ENCODE measurements around the gene APBB2. TPM values are rescaled to one million over a fixed set of nuclear protein-coding genes. Genes with fewer than 3 reads are reported as not detected.

The APBB2 gene
- total RNA-seq, 3 donors from 2014 or later (not counting 1 experiment from before 2014, with no cell fraction given) = 0.38 to 0.48 TPM; not detected in 1

GRCh38 chr4:40952672-40953071 lies 261.7 kb downstream of the APBB2 start:
- no peak for TF ChIP-seq CTCF (IDR thresholded peaks at IDR 0.05)

DNA sequence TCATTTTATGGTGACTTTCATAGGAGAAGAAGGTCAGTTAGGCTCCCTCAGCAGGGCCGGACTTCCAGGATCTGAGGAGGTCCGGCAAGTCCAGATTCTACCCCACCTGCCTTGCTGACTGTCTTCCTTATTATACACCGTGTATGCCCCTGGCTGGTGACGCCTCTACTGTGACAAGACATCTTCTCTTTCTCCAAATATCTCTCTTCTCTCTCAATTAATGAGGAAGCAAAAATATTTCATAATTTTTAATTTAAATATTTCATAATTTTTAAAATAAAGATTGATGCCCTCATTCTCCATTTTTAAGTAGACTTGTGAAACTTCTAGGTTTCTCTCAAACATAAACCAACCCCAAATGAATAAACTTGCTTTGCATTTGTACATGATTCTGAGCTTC lies 262.1 kb downstream of the APBB2 start:
- H3K36me3 ChIP-seq (ENCODE audit: control insufficient read depth, insufficient read depth, low read length) = no peaks in the 10 kb centered on the region
- no peak for DNase-seq
- no peak for ATAC-seq
- H3K4me3 ChIP-seq (ENCODE audit: low read length) = no peak overlapping the region
- no peaks in the 10 kb centered on the region for H3K9me3 ChIP-seq (ENCODE audit: control insufficient read depth, insufficient read depth, low read length)
- intact Hi-C loops (cut with micrococcal nuclease) = no loop called here
- Mint-ChIP-seq H3K27me3 (ENCODE audit: low read depth in 2 of 2) (no peaks in the 10 kb centered on the region), H3K27ac (no peak overlapping the region), H3K36me3 (no peaks in the 10 kb centered on the region), H3K4me1 (no peaks in the 10 kb centered on the region), H3K4me3 (no peak overlapping the region), H3K9me3 (no peaks in the 10 kb centered on the region)
- no peak for TF ChIP-seq CTCF (IDR thresholded peaks at IDR 0.05)
- 100% methylated on average over 2 of the region's 4 CpGs for WGBS (ENCODE audit: insufficient coverage)
- H3K27me3 ChIP-seq (ENCODE audit: control insufficient read depth, insufficient read depth, low read length) = no peaks in the 10 kb centered on the region
- H3K27ac ChIP-seq (ENCODE audit: low read length) = no peak overlapping the region
- H3K4me1 ChIP-seq (ENCODE audit: control insufficient read depth, insufficient read depth, low read length) = no peaks in the 10 kb centered on the region

More at GRCh38 chr4:40952672-40953071, 261.7 kb downstream of the APBB2 start:
- intact Hi-C loops (cut with micrococcal nuclease) = no loop called here
- Histone ChIP-seq H3K4me1 (ENCODE audit: control insufficient read depth, insufficient read depth, low read length) (no peaks in the 10 kb centered on the region), H3K9me3 (ENCODE audit: control insufficient read depth, insufficient read depth, low read length) (no peaks in the 10 kb centered on the region), H3K4me3 (ENCODE audit: low read length) (no peak overlapping the region), H3K27ac (ENCODE audit: low read length) (no peak overlapping the region), H3K27me3 (ENCODE audit: control insufficient read depth, insufficient read depth, low read length) (no peaks in the 10 kb centered on the region), H3K36me3 (ENCODE audit: control insufficient read depth, insufficient read depth, low read length) (no peaks in the 10 kb centered on the region)
- no peaks in the 10 kb centered on the region for H3K27me3 Mint-ChIP-seq (ENCODE audit: low read depth in 2 of 2)
- no peak overlapping the region for H3K27ac Mint-ChIP-seq
- H3K4me1 Mint-ChIP-seq = no peaks in the 10 kb centered on the region
- DNase-seq = no peak
- H3K9me3 Mint-ChIP-seq = no peaks in the 10 kb centered on the region
- no peaks in the 10 kb centered on the region for H3K36me3 Mint-ChIP-seq
- ATAC-seq = no peak
- no peak overlapping the region for H3K4me3 Mint-ChIP-seq
- WGBS (ENCODE audit: insufficient coverage) = 95% methylated on average over 7 of the region's 7 CpGs

- Mint-ChIP-seq H3K4me1 (no peaks in the 10 kb centered on the region), H3K27me3 (ENCODE audit: low read depth in 2 of 2) (peaks cover 0 to 4% of the 10 kb centered on the region in 2 donors), H3K36me3 (no peaks in the 10 kb centered on the region), H3K9me3 (no peaks in the 10 kb centered on the region), H3K4me3 (no peak overlapping the region), H3K27ac (no peak overlapping the region)
- H3K4me3 ChIP-seq (ENCODE audit: low read length) = no peak overlapping the region
- no peak overlapping the region for H3K27ac ChIP-seq (ENCODE audit: low read length)
- no peaks in the 10 kb centered on the region for H3K36me3 ChIP-seq (ENCODE audit: control insufficient read depth, insufficient read depth, low read length)
- WGBS (ENCODE audit: insufficient coverage) = 95% methylated on average over 5 of the region's 5 CpGs
- no peak for TF ChIP-seq CTCF (IDR thresholded peaks at IDR 0.05)
- intact Hi-C loops (cut with micrococcal nuclease) = no loop called here
- no peaks in the 10 kb centered on the region for H3K27me3 ChIP-seq (ENCODE audit: control insufficient read depth, insufficient read depth, low read length)
- DNase-seq (no peak), ATAC-seq (no peak)
- H3K9me3 ChIP-seq (ENCODE audit: control insufficient read depth, insufficient read depth, low read length) = no peaks in the 10 kb centered on the region
- no peaks in the 10 kb centered on the region for H3K4me1 ChIP-seq (ENCODE audit: control insufficient read depth, insufficient read depth, low read length)
These were observed 263.3 kb downstream of the APBB2 start for GRCh38 chr4:40951026-40951425.

GRCh38 chr4:40949358-40950100 lies 264.8 kb downstream of the APBB2 start:
- Histone ChIP-seq H3K36me3 (ENCODE audit: control insufficient read depth, insufficient read depth, low read length) (no peaks in the 10 kb centered on the region), H3K27me3 (ENCODE audit: control insufficient read depth, insufficient read depth, low read length) (no peaks in the 10 kb centered on the region), H3K4me1 (ENCODE audit: control insufficient read depth, insufficient read depth, low read length) (no peaks in the 10 kb centered on the region), H3K9me3 (ENCODE audit: control insufficient read depth, insufficient read depth, low read length) (no peaks in the 10 kb centered on the region), H3K27ac (ENCODE audit: low read length) (no peak overlapping the region), H3K4me3 (ENCODE audit: low read length) (no peak overlapping the region)
- no peak overlapping the region for H3K27ac Mint-ChIP-seq
- H3K4me3 Mint-ChIP-seq = no peak overlapping the region
- no peak for TF ChIP-seq CTCF (IDR thresholded peaks at IDR 0.05)
- intact Hi-C loops (cut with micrococcal nuclease) = no loop called here
- 97% methylated on average over 22 of the region's 23 CpGs for WGBS (ENCODE audit: insufficient coverage)
- DNase-seq (no peak), ATAC-seq (no peak)
- H3K4me1 Mint-ChIP-seq = no peaks in the 10 kb centered on the region
- H3K36me3 Mint-ChIP-seq = no peaks in the 10 kb centered on the region
- H3K27me3 Mint-ChIP-seq (ENCODE audit: low read depth in 2 of 2) = peaks cover 0 to 4% of the 10 kb centered on the region in 2 donors
- no peaks in the 10 kb centered on the region for H3K9me3 Mint-ChIP-seq

All from natural killer cell (primary cell).